Spleen (tissue), 13 donors: Measurements from ENCODE around the gene MYEOV. TPM values are rescaled to one million over a fixed set of nuclear protein-coding genes. Genes with fewer than 3 reads are reported as not detected.

Experiments
- DNase-seq: peaks from one replicate; pipeline ENCODE4 v3.0.0-alpha.2; 2020
- H3K27ac ChIP-seq, 8 donors: fragments of 200-600 bp; sonication (generic) in 7 of 8; 1 replicate in 4 of 8; 2 replicates in 4 of 8; pipeline versions ENCODE4 v1.5.0 to v1.8.0; 2016 to 2021; ENCODE audit warnings: inconsistent platforms in 4 of 8, mild to moderate bottlenecking in 4 of 8, moderate library complexity in 1 of 8
- H3K27me3 ChIP-seq, 7 donors: fragments of 200-600 bp; sonication (generic) in 6 of 7; replicated peaks in 1 of 7; 1 replicate in 4 of 7; 2 replicates in 3 of 7; pipeline versions ENCODE4 v1.5.0 to v1.8.0; 2016 to 2021; ENCODE audit warnings: inconsistent platforms in 3 of 7, mild to moderate bottlenecking in 1 of 7
- H3K36me3 ChIP-seq, 6 donors: fragments of 200-600 bp; sonication (generic) in 5 of 6; 1 replicate in 4 of 6; 2 replicates in 2 of 6; pipeline versions ENCODE4 v1.5.0 to v1.8.0; 2016 to 2021; ENCODE audit warnings: inconsistent platforms in 2 of 6
- H3K4me1 ChIP-seq, 6 donors: fragments of 200-600 bp; sonication (generic) in 5 of 6; 1 replicate in 3 of 6; 2 replicates in 3 of 6; pipeline versions ENCODE4 v1.5.0 to v1.8.0; 2016 to 2021; ENCODE audit warnings: inconsistent platforms in 3 of 6
- H3K4me3 ChIP-seq, 8 donors: fragments of 200-600 bp; sonication (generic) in 7 of 8; 1 replicate in 4 of 8; 2 replicates in 4 of 8; pipeline versions ENCODE4 v1.5.0 to v1.8.0; 2016 to 2021; ENCODE audit warnings: inconsistent platforms in 4 of 8, mild to moderate bottlenecking in 4 of 8, moderate library complexity in 2 of 8
- H3K9me3 ChIP-seq, 8 donors: fragments of 200-600 bp; sonication (generic) in 7 of 8; 1 replicate in 4 of 8; 2 replicates in 4 of 8; pipeline versions ENCODE4 v1.5.0 to v1.8.0; 2016 to 2021; ENCODE audit warnings: inconsistent platforms in 4 of 8
- CTCF ChIP-seq, 11 experiments: fragments of 200-600 bp in 7 of 11; fragments of 450-650 bp in 4 of 11; sonication (generic) in 4 of 11; IDR thresholded peaks in 8 of 11; conservative IDR thresholded peaks in 3 of 11; 1 replicate in 7 of 11; 2 replicates in 4 of 11; pipeline versions ENCODE4 v1.4.0 to v1.8.0; 2016 to 2021; ENCODE audit warnings: antibody characterized with exemption in 11 of 11, inconsistent platforms in 4 of 11, mild to moderate bottlenecking in 1 of 11
- POLR2A ChIP-seq, 3 donors: fragments of 450-650 bp; IDR thresholded peaks; one replicate each; pipeline ENCODE4 v1.5.1; 2017; ENCODE audit warnings: antibody characterized with exemption in 3 of 3, mild to moderate bottlenecking in 1 of 3
- POLR2AphosphoS5 ChIP-seq, 3 donors: sonication (generic); formaldehyde crosslinking; IDR thresholded peaks; one replicate each; pipeline ENCODE4 v1.5.1; 2017; ENCODE audit warnings: antibody characterized with exemption in 3 of 3
- WGBS, 5 donors: extraction: QIAGEN DNeasy Blood & Tissue Kit in 3 of 5; methylation state at CpG; one replicate each; pipeline versions ENCODE4 v1.1.5 to v1.1.7; 2013 to 2018; 5-methylcytosine and 5-hydroxymethylcytosine counted together
- intact Hi-C: fragments of 100-400 bp; cut with DNase I; formaldehyde crosslinking; loops from one replicate; pipeline ENCODE4 v1.15.0; 2023; ENCODE audit warnings: low total_unique reads
- long read RNA-seq, 2 donors: transcript quantifications; one replicate each; lab custom pipeline, GENCODE V29; 2026
- polyA plus RNA-seq, 3 donors: library from polyadenylated mRNA; stranded (reverse); fragments of 200-250 nt; gene quantifications; one replicate each; pipeline ENCODE4 v1.2.1, GENCODE V29; 2013
- total RNA-seq, 7 donors: library from RNA; depleted of rRNA in 3 of 7; stranded (reverse); fragments of >200 nt in 3 of 7; fragmentation: NEBNext Ultra II Directional in 4 of 7; extraction: Animal tissue kit (Norgen Biotek cat#: 25700) in 4 of 7; gene quantifications; one replicate each; pipeline versions ENCODE4 v1.1.0 to v1.2.1, GENCODE V29; 2016 to 2021
- donor health status: healthy with polysubstance abuse.
- donor health status: DM: no; HTN: no; CAD: no; lungs with moderate emphysema.
- donor health status: DM: no; HTN: no; CAD: no.
- donor health status: Bipolar disorder and iron deficiency.
- donor health status: healthy.
- donor health status: DM: no; HTN: no; CAD: no.
- donor health status: DM: yes; HTN: yes; CAD: no.

MYEOV gene
- total RNA-seq (1 to 10 TPM in 2 of 7 donors, under 1 TPM in 3, not detected in 2; 0.36 to 1.4 (median 0.52) TPM), polyA plus RNA-seq (under 1 TPM; 0.06 to 0.43 (median 0.12) TPM)
- long read RNA-seq, donor 1 = 0 reads
- long read RNA-seq, donor 2, partial matches to known transcripts = 0 of 1 reads
- long read RNA-seq, donor 2, other reads (novel, unspliced or antisense) = 0 of 1 reads

DNA sequence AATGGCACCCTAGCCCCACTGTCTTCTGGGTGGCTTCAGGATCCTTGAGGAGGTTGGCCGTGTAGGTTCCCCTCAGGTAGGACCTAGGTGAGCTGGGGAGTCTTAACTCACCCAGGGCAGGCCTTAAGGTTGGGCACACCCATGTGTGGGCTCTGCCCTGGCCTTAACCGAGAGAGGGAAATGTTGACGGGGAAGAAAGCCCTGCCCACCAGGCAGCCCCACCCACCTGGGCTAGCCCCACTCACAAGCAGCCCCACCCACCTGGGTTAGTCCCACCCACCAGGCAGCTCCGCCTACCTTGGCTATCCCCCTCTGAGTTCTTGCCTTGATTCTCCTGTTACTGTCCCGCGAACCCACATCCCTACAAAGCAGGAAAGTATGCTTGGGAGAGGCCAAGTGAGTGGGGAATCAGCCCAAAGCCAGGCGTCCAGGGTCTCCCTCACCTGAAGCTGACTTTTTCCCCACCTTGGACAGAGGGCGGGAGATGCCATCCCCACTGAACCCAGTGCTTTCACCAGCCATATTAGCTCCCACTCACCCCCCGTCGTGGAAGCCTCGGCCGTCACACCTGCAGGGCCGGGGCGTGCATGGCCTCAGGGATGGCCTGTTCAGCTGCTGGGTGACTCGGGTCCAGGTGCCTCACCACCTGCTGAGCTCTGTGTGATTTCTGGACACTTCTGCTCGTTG, at the start of gene MYEOV:
Gene MYEOV, plus strand, starts transcription at position 337 of the 687 bp plus-strand sequence. CDS start 1,200 bp downstream, outside the sequence.
- peak; percentile 83 for DNase-seq
- 78 to 88% (median 79%) methylated on average over 14 to 16 of the region's 16 CpGs for WGBS, 5 donors
- Histone ChIP-seq H3K27ac (peak within 1 kb of the TSS in 1 of 8 donors; percentile 30), H3K4me1 (peaks cover 29 to 71% (median 59%) of the 10 kb centered on the region in 6 donors), H3K9me3 (peaks cover 0 to 2% (median 0%) of the 10 kb centered on the region in 8 donors), H3K36me3 (no peaks in the 10 kb centered on the region), H3K27me3 (no peaks in the 10 kb centered on the region), H3K4me3 (no peak within 1 kb of the TSS)
- no peak for TF ChIP-seq POLR2A (IDR thresholded peaks at IDR 0.05)
- TF ChIP-seq POLR2AphosphoS5 (IDR thresholded peaks at IDR 0.05) = peak in 1 of 3 donors; percentile 22
- intact Hi-C loops = loop anchor here (5.0 kb wide), 1 partner anchor 348 kb away; the partner anchor contains the start of gene CCND1

DNA sequence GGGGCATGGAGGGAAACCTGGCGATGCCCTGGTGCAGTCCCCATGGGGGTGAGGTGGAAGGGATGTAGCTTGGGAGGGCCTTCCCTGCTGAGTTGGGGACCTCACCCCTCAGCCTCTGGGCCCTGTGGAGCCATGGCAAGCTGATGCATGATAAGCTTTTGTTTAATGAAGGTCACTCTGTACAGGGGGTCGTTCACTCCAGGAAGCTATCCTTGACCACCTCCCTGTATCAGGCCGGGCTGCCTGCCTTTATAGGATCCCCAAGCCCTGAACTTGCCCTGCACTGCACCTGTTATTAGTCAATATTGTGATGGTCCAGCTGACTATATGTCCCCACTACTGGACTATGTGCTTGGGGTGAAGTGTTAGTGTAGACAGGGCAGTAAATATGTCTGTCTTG, 49.7 kb upstream of the MYEOV start:
- Histone ChIP-seq H3K36me3 (no peaks in the 10 kb centered on the region), H3K9me3 (no peaks in the 10 kb centered on the region), H3K27ac (no peak overlapping the region), H3K4me1 (peaks cover 6 to 19% (median 15%) of the 10 kb centered on the region in 6 donors), H3K4me3 (no peak overlapping the region), H3K27me3 (no peaks in the 10 kb centered on the region)
- 74 to 100% (median 86%) methylated on average over 3 of the region's 3 CpGs for WGBS, 5 donors
- intact Hi-C loops = no loop called here
- TF ChIP-seq POLR2AphosphoS5 (IDR thresholded peaks at IDR 0.05) = no peak
- TF ChIP-seq POLR2A (IDR thresholded peaks at IDR 0.05) = no peak
- no peak for TF ChIP-seq CTCF (IDR thresholded peaks at IDR 0.05 in 8 of 11, conservative IDR thresholded peaks at IDR 0.05 in 3 of 11)
- no peak for DNase-seq

DNA sequence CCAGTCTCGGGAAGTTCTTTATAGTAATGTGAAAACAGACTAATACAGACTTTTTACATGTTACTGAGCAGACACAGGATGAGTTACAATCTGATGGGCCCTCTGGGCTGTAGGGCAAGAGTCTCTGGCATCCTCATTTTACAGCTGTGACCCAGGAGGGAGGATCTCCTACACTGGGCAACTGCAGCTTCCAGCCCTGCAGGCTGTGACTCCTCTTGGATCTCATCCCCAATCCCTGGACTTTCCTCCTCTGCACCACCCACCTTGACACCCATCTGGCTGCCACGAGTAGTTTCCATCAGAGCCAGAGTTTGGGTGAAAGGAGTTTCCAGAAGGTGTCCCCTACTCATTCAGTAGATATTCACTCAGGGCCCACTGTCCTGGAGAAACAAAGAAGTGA, 48.9 kb upstream of the MYEOV start:
- peaks cover 0 to 2% (median 0%) of the 10 kb centered on the region in 7 donors for H3K27me3 ChIP-seq
- intact Hi-C loops = no loop called here
- no peak for DNase-seq
- H3K9me3 ChIP-seq = no peaks in the 10 kb centered on the region
- H3K36me3 ChIP-seq = no peaks in the 10 kb centered on the region
- H3K4me3 ChIP-seq = no peak overlapping the region
- no peak overlapping the region for H3K27ac ChIP-seq
- peaks cover 6 to 19% (median 15%) of the 10 kb centered on the region in 6 donors for H3K4me1 ChIP-seq
- TF ChIP-seq CTCF (IDR thresholded peaks at IDR 0.05 in 8 of 11, conservative IDR thresholded peaks at IDR 0.05 in 3 of 11) = no peak
- no peak for TF ChIP-seq POLR2A (IDR thresholded peaks at IDR 0.05)
- no peak for TF ChIP-seq POLR2AphosphoS5 (IDR thresholded peaks at IDR 0.05)
- WGBS, 5 donors = 77 to 91% (median 81%) methylated on average over 2 of the region's 2 CpGs

- Histone ChIP-seq H3K4me3 (no peak overlapping the region), H3K36me3 (no peaks in the 10 kb centered on the region), H3K4me1 (peaks cover 6 to 19% (median 15%) of the 10 kb centered on the region in 6 donors), H3K27ac (no peak overlapping the region), H3K9me3 (no peaks in the 10 kb centered on the region), H3K27me3 (peaks cover 0 to 4% (median 0%) of the 10 kb centered on the region in 7 donors)
- DNase-seq = peak; percentile 67
- WGBS, 5 donors = 83 to 90% (median 88%) methylated on average over 16 of the region's 16 CpGs
- no peak for TF ChIP-seq POLR2AphosphoS5 (IDR thresholded peaks at IDR 0.05)
- no peak for TF ChIP-seq CTCF (IDR thresholded peaks at IDR 0.05 in 8 of 11, conservative IDR thresholded peaks at IDR 0.05 in 3 of 11)
- TF ChIP-seq POLR2A (IDR thresholded peaks at IDR 0.05) = no peak
- intact Hi-C loops = no loop called here
Observed at GRCh38 chr11:69245491-69246345, 48.2 kb upstream of the MYEOV start.
